Hepatocyte (in vitro differentiated cells): ENCODE data around the gene LRSAM1. TPM values are rescaled to one million over a fixed set of nuclear protein-coding genes. Genes with fewer than 3 reads are reported as not detected.

Experiments
- DNase-seq: peaks from one replicate; pipeline ENCODE4 v3.0.0-alpha.2; 2016; ENCODE audit warnings: low spot score
- H2AFZ ChIP-seq: fragments of 200-600 bp; sonication (generic); 2 replicates; pipeline ENCODE4 v1.6.0; 2016; ENCODE audit warnings: antibody characterized with exemption, mild to moderate bottlenecking
- H3K27ac ChIP-seq: fragments of 200-600 bp; sonication (generic); 2 replicates; pipeline ENCODE4 v1.5.1; 2016; ENCODE audit warnings: mild to moderate bottlenecking
- H3K27me3 ChIP-seq: fragments of 200-600 bp; sonication (generic); 2 replicates; pipeline ENCODE4 v1.6.1; 2016
- H3K36me3 ChIP-seq: fragments of 200-600 bp; sonication (generic); replicated peaks from 2 replicates; pipeline ENCODE4 v1.5.1; 2016; ENCODE audit warnings: low read depth; ENCODE audit not compliant: insufficient read depth
- H3K4me1 ChIP-seq: fragments of 200-600 bp; sonication (generic); 2 replicates; pipeline ENCODE4 v1.5.1; 2016; ENCODE audit warnings: mild to moderate bottlenecking, moderate library complexity; ENCODE audit not compliant: insufficient read depth
- H3K4me2 ChIP-seq: fragments of 200-600 bp; sonication (generic); 2 replicates; pipeline ENCODE4 v1.6.0; 2016
- H3K4me3 ChIP-seq: fragments of 200-600 bp; sonication (generic); 2 replicates; pipeline ENCODE4 v1.5.1; 2016; ENCODE audit warnings: mild to moderate bottlenecking
- H3K79me2 ChIP-seq: fragments of 200-600 bp; sonication (generic); 2 replicates; pipeline ENCODE4 v1.6.0; 2017; ENCODE audit warnings: mild to moderate bottlenecking
- H3K9me2 ChIP-seq: fragments of 200-600 bp; sonication (generic); replicated peaks from 2 replicates; pipeline ENCODE4 v1.6.0; 2017; ENCODE audit warnings: mild to moderate bottlenecking; ENCODE audit not compliant: insufficient read depth
- H3K9me3 ChIP-seq: fragments of 200-600 bp; sonication (generic); 2 replicates; pipeline ENCODE4 v1.5.1; 2016; ENCODE audit warnings: low read depth, mild to moderate bottlenecking
- H4K20me1 ChIP-seq: fragments of 200-600 bp; sonication (generic); 2 replicates; pipeline ENCODE4 v1.6.0; 2016; ENCODE audit warnings: mild to moderate bottlenecking; ENCODE audit not compliant: insufficient read depth, poor library complexity, severe bottlenecking
- EZH2 ChIP-seq: fragments of 200-600 bp; sonication (generic); IDR thresholded peaks from 2 replicates; pipeline ENCODE4 v1.6.1; 2016; ENCODE audit warnings: antibody characterized with exemption, mild to moderate bottlenecking, borderline replicate concordance
- EZH2phosphoT487 ChIP-seq: fragments of 200-600 bp; sonication (generic); IDR thresholded peaks from one replicate; pipeline ENCODE4 v1.6.1; 2018; ENCODE audit warnings: antibody characterized with exemption, mild to moderate bottlenecking, low read depth, moderate library complexity; ENCODE audit not compliant: unreplicated experiment, severe bottlenecking
- WGBS: methylation state at CpG from one replicate; pipeline ENCODE4 v1.1.6; 2016; ENCODE audit warnings: low lambda C conversion rate; ENCODE audit errors: missing lambda C conversion rate; 5-methylcytosine and 5-hydroxymethylcytosine counted together
- polyA plus RNA-seq: library from polyadenylated mRNA; unstranded; fragments of >200 nt; fragmentation: Nextera tagmentation; extraction: Ambion mirVana; gene quantifications from 2 replicates; pipeline ENCODE4 v1.2.1, GENCODE V29; 2016
- total RNA-seq: library from RNA; depleted of rRNA; stranded (reverse); fragments of >200 nt; gene quantifications from 2 replicates; pipeline ENCODE4 v1.2.3, GENCODE V29; 2014
- TF ChIP-seq, protein P1 (sequence below): fragments of 200-600 bp; sonication (generic); IDR thresholded peaks from 2 replicates; pipeline ENCODE4 v1.5.1; 2016; ENCODE audit warnings: antibody characterized with exemption, mild to moderate bottlenecking; ENCODE audit not compliant: poor library complexity

LRSAM1 gene
- total and polyA plus RNA-seq, 2 experiments from 2014 or later = 10.7 to 19.4 TPM

DNA sequence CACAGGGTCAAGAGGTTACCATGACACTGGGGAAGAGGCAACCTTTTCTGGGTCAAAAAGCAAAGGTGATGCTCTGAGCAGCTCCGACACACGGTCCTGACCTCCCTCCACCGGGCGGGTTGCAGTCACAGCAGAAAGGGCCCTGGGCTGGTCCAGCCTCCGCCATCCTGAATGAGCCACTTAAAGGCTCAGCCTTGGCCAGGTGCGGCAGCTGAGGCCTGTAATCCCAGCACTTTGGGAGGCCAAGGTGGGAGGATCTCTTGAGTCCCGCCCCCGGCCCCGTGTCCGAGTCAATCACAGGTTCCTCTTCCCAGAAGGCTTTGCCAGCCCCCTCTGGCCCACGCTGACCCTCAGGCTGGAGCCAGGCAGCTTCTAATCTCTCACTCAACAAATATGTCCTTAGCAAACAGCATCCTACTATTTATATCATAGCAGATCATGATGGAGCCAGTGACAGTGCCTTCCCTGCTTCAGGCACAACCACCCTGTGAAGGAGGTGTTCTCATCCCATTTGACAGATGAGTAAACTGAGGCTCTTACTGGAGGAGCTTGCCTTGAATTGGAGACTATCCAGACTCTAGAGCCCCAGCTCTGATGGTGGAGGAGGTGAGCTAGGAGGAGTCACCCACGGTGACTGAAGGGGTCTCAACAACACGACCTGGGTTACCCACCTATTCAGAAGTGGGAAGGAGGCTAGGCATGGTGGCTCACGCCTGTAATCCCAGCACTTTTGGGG is 79.1 kb downstream of the LRSAM1 start:
- 90% methylated on average over 13 of the region's 14 CpGs for WGBS
- Histone ChIP-seq H3K27me3 (no peaks in the 10 kb centered on the region), H2AFZ (no peak overlapping the region), H3K27ac (no peak overlapping the region), H3K4me1 (no peaks in the 10 kb centered on the region), H3K79me2 (peaks cover 23% of the 10 kb centered on the region), H4K20me1 (peaks cover 16% of the 10 kb centered on the region), H3K4me2 (no peak overlapping the region), H3K4me3 (no peak overlapping the region), H3K36me3 (peaks cover 4% of the 10 kb centered on the region), H3K9me2 (no peaks in the 10 kb centered on the region), H3K9me3 (no peaks in the 10 kb centered on the region)
- no peak for TF ChIP-seq EZH2
- TF ChIP-seq, protein P1, sequence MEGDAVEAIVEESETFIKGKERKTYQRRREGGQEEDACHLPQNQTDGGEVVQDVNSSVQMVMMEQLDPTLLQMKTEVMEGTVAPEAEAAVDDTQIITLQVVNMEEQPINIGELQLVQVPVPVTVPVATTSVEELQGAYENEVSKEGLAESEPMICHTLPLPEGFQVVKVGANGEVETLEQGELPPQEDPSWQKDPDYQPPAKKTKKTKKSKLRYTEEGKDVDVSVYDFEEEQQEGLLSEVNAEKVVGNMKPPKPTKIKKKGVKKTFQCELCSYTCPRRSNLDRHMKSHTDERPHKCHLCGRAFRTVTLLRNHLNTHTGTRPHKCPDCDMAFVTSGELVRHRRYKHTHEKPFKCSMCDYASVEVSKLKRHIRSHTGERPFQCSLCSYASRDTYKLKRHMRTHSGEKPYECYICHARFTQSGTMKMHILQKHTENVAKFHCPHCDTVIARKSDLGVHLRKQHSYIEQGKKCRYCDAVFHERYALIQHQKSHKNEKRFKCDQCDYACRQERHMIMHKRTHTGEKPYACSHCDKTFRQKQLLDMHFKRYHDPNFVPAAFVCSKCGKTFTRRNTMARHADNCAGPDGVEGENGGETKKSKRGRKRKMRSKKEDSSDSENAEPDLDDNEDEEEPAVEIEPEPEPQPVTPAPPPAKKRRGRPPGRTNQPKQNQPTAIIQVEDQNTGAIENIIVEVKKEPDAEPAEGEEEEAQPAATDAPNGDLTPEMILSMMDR = no peak
- no peak for TF ChIP-seq EZH2phosphoT487
- no peak for DNase-seq

DNA sequence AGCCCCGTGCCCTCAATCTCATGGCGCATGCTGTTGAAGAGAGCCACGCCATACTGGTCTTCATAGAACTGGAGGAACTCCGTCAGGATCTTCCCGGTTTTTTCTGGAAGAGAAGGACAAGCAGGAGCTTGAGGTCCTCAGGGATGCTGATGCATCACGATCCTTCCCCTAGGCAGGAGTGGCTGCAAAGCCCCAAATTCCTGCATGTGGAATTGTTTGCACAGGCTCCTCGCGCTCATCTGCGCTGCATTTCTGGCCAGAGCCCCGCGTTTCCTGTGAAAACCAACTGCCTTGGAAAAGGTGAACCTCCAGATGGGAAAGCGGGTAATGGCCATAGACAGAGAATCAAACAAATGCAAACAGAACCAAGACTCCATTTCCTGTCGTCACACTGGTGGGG is 80.4 kb downstream of the LRSAM1 start:
- Histone ChIP-seq H3K4me3 (no peak overlapping the region), H2AFZ (no peak overlapping the region), H3K9me2 (no peaks in the 10 kb centered on the region), H3K4me1 (peaks cover 2% of the 10 kb centered on the region), H3K27ac (no peak overlapping the region), H3K9me3 (no peaks in the 10 kb centered on the region), H3K4me2 (no peak overlapping the region), H4K20me1 (peaks cover 28% of the 10 kb centered on the region), H3K36me3 (no peaks in the 10 kb centered on the region), H3K79me2 (peaks cover 36% of the 10 kb centered on the region), H3K27me3 (no peaks in the 10 kb centered on the region)
- TF ChIP-seq EZH2phosphoT487 (no peak), EZH2 (no peak)
- TF ChIP-seq, protein P1 = no peak
- WGBS = 81% methylated on average over 13 of the region's 13 CpGs
- DNase-seq = no peak

DNA sequence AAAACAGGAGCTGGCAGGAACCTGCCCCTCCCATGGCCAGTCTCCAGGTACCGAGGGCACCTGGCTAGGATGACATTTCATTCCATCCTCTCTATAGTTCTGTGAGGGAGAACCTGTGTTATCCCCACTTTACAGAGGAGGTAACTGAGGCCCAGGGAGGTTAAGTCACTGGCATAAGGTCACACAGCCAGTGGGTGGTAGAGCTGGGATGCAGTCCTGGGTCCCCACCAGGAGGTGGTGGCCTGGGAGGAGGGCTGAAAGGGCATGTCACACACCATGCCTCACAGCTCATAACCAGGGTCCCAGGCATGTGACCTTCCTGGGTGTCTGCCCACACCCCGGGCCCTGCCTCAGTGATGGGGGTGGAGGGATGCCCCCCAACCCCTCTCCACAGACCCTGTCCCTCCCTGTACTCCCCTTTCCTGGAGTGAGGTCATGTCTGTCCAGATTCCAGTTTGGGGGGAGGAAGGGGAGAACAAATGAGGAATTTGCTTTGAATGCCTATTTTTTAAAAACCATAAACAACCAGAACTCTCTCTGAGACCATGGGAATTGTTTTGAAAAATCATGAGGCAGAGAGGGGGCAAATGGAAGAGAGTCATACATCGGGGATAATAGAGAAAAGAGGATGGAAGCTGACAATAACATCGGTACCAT is 83.1 kb downstream of the LRSAM1 start:
- TF ChIP-seq EZH2phosphoT487 = no peak
- no peak for TF ChIP-seq EZH2
- TF ChIP-seq, protein P1 = no peak
- H3K4me1 ChIP-seq = peaks cover 26% of the 10 kb centered on the region
- H3K9me3 ChIP-seq = no peaks in the 10 kb centered on the region
- DNase-seq = no peak
- H3K36me3 ChIP-seq = no peaks in the 10 kb centered on the region
- no peaks in the 10 kb centered on the region for H3K9me2 ChIP-seq
- peaks cover 50% of the 10 kb centered on the region for H4K20me1 ChIP-seq
- no peak overlapping the region for H3K4me2 ChIP-seq
- H3K79me2 ChIP-seq = peaks cover 59% of the 10 kb centered on the region
- H2AFZ ChIP-seq = no peak overlapping the region
- H3K4me3 ChIP-seq = no peak overlapping the region
- no peak overlapping the region for H3K27ac ChIP-seq
- H3K27me3 ChIP-seq = no peaks in the 10 kb centered on the region
- 97% methylated on average over 4 of the region's 4 CpGs for WGBS
